PFSK-1 (cell line): ENCODE results near the gene OSBPL2.

Experiments used
- FOXP2 ChIP-seq: optimal IDR thresholded peaks from 2 replicates; pipeline ENCODE3; 2011; ENCODE audit warnings: borderline replicate concordance, control low read depth, inconsistent platforms; ENCODE audit not compliant: insufficient read depth; ENCODE audit errors: extremely low read length, extremely low read depth
- POLR2AphosphoS5 ChIP-seq: IDR thresholded peaks from 2 replicates; pipeline ENCODE4 v1.6.1; 2012; ENCODE audit warnings: low read depth, mild to moderate bottlenecking, control low read depth, low read length, moderate library complexity
- SIN3A ChIP-seq: IDR thresholded peaks from 2 replicates; pipeline ENCODE4 v1.6.1; 2012; ENCODE audit warnings: mild to moderate bottlenecking, low read length, moderate library complexity, borderline replicate concordance; ENCODE audit not compliant: insufficient read depth
- TAF1 ChIP-seq: IDR thresholded peaks from 2 replicates; pipeline ENCODE4 v1.6.1; 2012; ENCODE audit warnings: low read length, control low read depth, borderline replicate concordance; ENCODE audit not compliant: insufficient read depth
- TF ChIP-seq, protein P1 (sequence below), 2 experiments: IDR thresholded peaks; 2 replicates each; pipeline versions ENCODE4 v1.6.1 to v1.8.0; 2011 to 2012; ENCODE audit warnings: low read depth in 2 of 2, low read length in 2 of 2, control low read depth in 1 of 2, inconsistent platforms in 1 of 2, mild to moderate bottlenecking in 1 of 2, moderate library complexity in 1 of 2; ENCODE audit not compliant: insufficient read depth in 1 of 2

DNA sequence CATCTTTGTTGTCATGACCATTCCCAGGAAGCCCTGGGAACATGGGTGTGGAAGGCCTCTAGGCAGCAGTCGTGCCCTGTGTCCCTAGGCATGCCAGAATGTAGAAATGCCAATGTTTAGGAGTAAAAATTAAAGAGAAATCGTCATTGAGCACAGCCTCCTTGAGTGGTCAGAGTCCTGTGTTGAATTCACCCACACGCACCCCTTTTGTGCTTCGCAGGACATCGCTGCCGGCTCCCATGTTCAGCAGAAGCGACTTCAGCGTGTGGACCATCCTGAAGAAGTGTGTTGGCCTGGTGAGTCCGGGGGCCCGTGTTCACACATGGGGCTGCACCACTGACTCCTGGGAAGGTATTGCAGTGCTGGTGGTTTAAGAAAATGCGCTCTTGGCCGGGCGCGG, 25.1 kb downstream of the OSBPL2 start:
- TF ChIP-seq, protein P1, sequence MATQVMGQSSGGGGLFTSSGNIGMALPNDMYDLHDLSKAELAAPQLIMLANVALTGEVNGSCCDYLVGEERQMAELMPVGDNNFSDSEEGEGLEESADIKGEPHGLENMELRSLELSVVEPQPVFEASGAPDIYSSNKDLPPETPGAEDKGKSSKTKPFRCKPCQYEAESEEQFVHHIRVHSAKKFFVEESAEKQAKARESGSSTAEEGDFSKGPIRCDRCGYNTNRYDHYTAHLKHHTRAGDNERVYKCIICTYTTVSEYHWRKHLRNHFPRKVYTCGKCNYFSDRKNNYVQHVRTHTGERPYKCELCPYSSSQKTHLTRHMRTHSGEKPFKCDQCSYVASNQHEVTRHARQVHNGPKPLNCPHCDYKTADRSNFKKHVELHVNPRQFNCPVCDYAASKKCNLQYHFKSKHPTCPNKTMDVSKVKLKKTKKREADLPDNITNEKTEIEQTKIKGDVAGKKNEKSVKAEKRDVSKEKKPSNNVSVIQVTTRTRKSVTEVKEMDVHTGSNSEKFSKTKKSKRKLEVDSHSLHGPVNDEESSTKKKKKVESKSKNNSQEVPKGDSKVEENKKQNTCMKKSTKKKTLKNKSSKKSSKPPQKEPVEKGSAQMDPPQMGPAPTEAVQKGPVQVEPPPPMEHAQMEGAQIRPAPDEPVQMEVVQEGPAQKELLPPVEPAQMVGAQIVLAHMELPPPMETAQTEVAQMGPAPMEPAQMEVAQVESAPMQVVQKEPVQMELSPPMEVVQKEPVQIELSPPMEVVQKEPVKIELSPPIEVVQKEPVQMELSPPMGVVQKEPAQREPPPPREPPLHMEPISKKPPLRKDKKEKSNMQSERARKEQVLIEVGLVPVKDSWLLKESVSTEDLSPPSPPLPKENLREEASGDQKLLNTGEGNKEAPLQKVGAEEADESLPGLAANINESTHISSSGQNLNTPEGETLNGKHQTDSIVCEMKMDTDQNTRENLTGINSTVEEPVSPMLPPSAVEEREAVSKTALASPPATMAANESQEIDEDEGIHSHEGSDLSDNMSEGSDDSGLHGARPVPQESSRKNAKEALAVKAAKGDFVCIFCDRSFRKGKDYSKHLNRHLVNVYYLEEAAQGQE (IDR thresholded peaks at IDR 0.05; ENCODE audit: insufficient read depth in 1 of 2, low read depth in 2 of 2, low read length in 2 of 2): no peak
- TF ChIP-seq TAF1 (no peak), POLR2AphosphoS5 (no peak), SIN3A (no peak), FOXP2 (no peak)
